Umbilical cord (tissue), 2 donors: ENCODE results near the gene FEN1. TPM values are rescaled to one million over a fixed set of nuclear protein-coding genes. Genes with fewer than 3 reads are reported as not detected.

Source experiments
- DNase-seq: peaks from one replicate; pipeline ENCODE4 v3.0.0-alpha.2; 2015; ENCODE audit warnings: low spot score
- total RNA-seq: library from RNA; depleted of rRNA; stranded (reverse); fragments of >200 nt; gene quantifications from one replicate; pipeline ENCODE4 v1.2.3, GENCODE V29; 2014; ENCODE audit warnings: low replicate concordance; ENCODE audit not compliant: insufficient read depth

FEN1 gene, protein sequence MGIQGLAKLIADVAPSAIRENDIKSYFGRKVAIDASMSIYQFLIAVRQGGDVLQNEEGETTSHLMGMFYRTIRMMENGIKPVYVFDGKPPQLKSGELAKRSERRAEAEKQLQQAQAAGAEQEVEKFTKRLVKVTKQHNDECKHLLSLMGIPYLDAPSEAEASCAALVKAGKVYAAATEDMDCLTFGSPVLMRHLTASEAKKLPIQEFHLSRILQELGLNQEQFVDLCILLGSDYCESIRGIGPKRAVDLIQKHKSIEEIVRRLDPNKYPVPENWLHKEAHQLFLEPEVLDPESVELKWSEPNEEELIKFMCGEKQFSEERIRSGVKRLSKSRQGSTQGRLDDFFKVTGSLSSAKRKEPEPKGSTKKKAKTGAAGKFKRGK
- 2.6 TPM for total RNA-seq

DNA sequence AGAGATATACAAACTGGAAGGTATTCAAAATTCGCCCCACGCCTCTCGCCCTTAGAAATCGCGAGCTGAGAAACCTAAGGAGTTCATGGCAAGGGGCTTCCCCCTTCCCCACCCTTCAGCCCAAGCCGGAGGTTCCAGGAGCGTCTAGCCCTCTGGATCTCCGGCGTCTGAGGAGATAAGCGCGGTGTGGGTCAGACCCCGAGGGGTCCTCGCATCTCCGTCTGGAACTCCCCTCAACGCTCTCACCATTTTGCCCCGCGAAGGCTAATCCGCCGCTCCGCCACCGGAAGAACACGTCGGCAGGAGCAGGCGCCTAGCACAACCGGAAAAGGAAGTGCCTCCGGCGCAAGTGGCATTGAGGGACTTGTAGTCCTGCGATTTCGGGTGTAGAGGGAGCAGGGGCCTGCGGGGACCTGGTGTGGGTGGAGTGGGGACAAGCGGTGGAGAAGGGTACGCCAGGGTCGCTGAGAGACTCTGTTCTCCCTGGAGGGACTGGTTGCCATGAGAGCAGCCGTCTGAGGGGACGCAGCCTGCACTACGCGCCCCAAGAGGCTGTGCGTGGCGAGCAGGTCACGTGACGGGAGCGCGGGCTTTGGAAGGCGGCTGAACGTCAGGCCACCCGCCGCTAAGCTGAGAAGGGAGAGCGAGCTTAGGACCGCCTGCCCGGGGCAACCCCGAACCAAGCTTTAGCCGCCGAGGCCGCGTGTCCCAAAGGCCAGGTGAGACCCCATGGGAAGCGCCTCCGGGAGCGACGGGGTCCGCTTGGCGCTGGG is at the start of gene FEN1, which contains the start of gene TMEM258:
FEN1 (plus strand) TSS at position 602 of the 773 bp plus-strand sequence. CDS start 2,451 bp downstream, outside the sequence.
TMEM258 (minus strand) TSS at position 290 of the 773 bp plus-strand sequence; CDS start at position 249, 41 bp downstream.
- peak; percentile 98 for DNase-seq

DNA sequence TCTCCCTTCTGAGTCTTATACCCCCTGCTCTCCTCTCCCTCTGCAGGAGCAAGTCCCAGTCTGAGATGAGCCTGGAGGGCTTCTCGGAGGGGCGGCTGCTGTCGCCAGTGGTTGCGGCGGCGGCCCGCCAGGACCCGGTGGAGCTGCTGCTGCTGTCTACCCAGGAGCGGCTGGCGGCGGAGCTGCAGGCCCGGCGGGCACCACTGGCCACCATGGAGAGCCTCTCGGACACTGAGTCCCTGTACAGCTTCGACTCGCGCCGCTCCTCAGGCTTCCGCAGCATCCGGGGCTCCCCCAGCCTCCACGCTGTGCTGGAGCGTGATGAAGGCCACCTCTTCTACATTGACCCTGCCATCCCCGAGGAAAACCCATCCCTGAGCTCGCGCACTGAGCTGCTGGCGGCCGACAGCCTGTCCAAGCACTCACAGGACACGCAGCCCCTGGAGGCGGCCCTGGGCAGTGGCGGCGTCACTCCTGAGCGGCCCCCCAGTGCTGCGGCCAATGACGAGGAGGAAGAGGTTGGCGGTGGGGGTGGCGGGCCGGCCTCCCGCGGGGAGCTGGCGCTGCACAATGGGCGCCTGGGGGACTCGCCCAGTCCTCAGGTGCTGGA is 49.1 kb upstream of the FEN1 start:
- no peak for DNase-seq

DNA sequence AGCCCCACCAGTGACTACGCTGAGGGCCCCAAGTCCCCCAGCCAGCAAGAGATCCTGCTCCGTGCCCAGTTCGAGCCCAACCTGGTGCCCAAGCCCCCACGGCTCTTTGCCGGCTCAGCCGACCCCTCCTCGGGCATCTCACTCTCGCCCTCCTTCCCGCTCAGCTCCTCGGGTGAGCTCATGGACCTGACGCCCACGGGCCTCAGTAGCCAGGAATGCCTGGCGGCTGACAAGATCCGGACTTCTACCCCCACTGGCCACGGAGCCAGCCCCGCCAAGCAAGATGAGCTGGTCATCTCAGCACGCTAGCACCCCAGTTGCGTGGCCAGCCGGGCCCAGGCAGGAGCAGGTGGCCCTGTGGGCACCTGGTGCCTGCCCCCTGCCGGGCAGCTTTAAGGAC is 48.5 kb upstream of the FEN1 start:
- DNase-seq, result no peak

DNA sequence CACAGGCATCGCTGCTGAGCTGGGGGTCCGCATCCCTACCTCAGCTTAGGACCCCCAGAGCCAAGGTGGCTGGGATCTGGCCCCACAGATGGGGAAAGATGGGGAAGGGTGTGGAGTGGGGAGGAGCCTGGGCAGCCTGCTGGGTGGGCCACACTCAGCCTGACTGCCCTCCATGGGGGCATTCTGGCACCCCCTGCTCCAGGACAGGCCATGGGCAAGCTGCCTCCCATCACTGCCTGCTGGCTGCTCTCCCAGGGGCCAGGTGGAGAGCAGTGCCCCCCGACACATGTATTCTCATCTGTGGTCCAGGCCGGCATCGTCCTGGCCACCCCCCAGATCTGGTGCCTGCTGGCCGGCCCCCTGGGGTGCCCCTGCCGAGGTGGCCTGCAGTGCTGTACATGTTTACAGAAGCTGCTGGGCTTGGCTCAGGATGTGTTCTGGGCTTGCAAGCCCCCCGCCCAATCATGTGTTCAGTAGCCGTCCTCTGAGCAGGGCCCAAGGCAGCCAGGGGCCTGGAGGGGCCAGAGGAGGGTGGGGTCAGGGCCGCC is 48.0 kb upstream of the FEN1 start:
- DNase-seq, result no peak

DNA sequence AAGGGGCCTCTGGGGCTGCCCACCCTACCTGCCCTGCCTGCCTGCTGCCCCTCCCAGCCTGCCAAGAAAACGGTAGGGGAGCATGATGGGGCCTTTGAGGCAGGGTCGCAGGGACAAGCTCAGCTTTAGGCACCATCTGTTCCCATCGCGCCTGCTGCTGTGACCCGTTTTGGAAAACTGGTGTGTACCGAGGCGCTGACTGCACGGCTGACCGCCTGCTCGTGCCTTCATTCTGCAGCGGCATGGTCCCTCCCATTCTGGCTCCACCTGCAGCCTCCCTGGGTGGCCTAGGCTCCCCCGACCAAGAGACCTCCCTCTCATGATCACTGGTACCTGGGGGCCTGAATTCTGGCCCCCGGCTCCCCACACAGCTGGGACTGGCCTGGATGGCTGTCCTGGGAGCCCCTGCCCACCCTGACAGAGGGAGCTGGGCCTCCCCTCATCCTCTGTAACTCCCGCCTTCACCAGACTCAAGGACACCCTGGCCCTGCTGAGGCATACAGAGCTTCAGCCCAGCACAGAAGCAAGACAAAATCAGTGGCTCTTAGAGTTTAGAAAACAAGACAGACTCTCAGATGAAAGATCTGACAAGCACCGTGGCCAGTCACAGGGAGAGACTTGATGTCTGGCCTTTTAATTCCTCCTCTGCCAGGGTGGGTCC is 46.8 kb upstream of the FEN1 start:
- no peak for DNase-seq

DNA sequence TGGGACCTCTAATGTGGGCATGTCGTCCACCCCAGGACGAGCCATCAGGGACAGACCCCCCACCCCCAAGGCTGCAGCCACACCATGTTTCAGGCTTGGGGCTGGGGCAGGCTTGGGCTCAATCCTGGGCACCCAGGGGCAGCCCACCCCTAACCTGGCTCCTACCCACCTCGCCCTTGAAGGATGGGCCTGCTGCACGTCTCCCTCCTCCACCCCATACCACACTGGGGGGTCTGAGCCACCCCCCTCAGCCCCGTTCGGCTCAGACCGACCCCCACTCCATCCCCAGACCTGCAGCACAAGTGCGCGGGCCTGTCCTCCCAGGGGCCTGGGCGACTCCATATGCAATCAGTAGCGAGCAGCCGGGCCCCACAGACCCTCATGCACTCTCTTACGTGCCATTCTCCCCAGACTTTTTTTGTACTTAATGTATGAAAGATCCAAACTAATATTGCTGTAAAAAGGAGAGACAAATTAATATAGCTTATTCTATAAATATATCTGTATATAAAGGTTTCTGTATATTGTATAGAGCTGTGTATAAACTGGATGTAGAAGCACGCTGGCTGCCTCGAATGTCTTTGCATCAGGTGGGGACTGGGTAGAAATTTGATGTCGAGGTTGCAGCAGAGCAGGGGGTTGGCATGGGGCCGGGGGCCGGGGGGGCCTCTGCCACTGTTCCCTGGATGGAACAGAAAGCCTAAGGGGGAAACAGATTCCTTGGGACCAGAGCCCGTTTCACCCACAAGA is 46.1 kb upstream of the FEN1 start:
- DNase-seq, result no peak

DNA sequence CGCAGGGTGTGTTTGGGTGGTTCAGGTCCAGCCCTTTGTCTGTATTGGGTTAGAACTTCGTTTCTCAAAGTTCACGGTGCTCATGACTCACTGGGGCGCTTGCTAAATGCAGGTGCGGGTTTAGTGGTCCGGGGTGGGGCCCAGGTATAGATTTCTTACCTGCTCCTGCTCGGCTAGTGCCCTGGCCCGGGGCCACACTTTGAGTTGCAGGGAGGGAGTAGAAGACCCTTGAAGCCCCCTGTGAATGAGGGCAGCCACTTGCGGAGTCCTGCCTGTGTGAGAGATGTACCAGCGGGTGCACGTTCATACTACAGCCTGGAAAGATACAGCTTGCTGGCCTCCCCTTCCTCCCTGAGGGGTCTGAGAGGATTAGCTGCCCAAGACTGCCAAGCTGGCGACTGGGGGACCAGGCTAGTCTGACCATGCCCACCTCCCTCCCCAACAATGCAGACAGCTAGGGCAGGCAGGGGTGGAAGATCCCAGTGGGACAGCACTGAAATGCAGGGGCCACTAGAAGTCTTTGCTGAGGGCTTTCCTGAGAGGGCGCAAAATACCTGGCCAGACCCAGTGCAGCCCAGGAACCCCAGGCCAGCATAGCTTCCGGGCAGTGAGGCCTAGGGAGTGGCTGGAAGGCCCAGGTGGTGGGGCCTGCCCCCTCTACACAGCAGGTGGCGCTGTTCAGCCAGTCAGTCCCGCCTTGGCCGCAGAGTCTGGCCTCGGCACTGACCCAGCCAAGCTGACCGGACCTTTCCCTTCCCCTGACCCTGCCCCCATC is 45.3 kb upstream of the FEN1 start:
- peak; percentile 58 for DNase-seq

DNA sequence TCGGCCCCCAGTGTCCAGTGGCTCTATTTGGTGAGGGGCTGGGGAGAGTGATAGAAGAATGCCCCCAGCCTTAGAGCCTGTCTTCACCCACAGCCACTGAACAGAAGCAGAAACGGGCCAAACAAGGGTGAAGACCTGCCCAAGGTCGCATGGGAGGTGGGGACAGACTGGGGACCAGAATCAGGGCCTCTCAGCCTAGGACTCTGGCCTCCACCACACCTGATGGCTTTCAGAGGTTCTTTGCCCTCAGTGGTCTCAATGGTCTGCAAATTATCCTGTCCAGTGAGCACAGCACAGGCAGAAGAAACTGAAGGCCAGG is 44.8 kb upstream of the FEN1 start:
- no peak for DNase-seq

DNA sequence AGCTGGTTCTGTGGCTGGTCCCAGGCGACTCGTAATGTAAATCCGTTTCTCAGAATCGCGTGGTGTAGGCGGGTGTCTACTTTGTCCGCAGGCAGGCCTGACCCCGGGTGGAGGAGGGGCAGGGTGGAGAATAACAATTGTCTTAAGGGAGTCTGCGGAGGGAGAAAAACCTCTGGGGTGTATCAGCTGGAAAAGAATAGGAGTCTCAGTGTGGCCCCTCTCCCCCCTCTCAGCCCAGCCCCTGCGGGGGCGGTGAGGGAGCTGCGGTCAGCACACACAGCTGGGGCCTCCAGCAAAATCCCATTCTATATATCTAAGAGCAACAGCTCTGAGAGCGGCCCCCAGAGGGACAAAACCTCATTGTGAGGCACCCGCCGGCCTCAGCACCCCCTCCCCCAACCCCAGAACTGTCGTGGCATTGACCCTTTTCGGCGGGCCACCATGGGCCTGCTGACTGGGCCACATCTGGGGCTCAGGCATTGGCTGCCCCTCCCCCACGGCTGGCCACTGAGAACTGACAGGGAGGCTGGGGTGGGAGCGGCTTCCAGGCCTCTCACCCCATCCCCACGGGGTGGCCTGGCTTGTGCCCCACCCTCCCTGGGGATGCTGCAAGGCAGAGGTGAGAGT is 43.0 kb upstream of the FEN1 start:
- no peak for DNase-seq

DNA sequence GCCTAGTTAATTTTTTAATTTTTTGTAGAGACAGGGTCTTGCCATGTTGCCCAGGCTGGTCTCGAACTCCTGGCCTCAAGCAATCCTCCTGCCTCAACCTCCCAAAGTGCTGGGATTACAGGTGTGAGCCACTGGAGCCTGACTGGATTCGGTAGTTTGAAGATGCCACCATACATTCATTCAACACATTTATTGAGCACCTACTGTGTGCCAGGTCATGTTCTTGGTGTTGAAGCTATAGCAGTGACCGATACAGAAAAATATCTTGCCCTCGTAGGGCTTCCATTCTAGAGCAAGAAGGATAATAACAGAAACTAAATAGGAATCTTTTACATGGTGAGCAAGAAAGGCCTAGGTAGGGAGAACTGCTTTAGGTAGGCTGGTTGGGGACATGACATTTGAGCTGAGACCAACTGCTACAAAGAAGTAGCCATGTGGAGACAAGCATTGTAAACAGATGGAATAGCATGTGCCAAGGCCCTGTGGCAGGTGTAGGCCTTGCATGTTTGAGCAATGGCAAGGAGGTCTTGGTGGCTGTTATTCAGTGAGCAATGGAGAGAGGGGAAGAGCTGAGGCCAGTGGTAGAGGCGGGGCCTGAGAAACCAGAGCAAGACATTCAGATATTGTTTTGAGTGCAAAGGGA is 42.0 kb upstream of the FEN1 start:
- no peak for DNase-seq

DNA sequence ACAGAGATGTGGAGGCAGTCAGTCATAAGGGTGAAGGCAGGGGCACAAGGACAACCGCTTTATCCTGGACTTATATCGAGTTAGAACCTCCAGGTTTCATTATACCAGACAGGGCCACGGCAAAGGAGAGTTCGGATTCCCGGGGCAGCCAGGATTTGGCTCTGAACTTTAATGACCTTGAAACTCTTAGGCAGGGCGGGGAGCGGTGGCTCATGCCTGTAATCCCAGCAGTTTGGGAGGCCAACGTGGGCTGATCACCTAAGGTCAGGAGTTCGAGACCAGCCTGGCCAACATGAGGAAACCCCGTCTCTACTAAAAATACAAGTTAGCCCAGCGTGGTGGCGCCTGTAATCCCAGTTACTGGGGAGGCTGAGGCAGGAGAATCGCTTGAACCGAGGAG is 41.3 kb upstream of the FEN1 start:
- DNase-seq, result no peak

DNA sequence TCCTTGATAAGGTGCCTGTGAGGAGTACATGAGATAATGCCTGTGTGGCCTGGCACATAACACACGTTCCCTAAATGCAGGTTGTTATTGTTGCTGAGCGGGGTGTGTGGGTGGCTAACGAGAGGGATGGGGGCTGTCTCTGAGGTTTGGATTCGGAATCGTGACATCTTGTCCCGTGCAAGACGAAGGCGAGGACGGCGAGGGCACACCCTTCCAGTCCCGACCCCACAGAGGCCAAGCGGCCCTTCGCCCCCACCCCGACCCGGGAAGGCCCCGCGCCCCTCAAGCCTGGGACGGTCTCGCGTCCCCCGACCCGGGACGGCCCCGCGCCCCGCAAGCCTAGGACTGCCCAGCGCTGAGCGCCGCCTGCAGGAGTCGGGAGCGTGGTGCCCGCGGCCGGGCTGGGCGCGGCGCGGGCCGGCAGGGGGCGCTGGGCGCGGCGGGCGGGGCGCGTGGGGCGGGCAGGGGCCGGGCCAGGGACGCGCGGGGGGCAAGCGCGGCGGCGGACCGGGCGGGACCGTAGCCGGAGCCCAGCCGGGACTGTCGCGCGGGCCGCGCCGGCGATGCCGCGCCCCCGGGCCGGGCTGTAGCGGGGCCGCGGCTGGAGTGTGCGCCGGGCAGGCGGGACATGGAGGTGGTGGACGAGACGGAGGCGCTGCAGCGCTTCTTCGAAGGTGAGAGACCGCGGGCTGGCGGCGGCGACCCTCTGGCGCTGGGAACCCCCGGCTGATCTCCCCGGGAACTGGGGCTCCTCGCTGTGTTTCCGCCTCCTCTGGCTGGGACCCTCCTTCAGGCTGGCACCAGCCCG is 40.4 kb upstream of the FEN1 start, which contains the start of gene MYRF:
MYRF (plus strand) TSS at position 520 of the 808 bp plus-strand sequence; CDS start at position 629, 109 bp downstream.
- DNase-seq, result peak; percentile 53

DNA sequence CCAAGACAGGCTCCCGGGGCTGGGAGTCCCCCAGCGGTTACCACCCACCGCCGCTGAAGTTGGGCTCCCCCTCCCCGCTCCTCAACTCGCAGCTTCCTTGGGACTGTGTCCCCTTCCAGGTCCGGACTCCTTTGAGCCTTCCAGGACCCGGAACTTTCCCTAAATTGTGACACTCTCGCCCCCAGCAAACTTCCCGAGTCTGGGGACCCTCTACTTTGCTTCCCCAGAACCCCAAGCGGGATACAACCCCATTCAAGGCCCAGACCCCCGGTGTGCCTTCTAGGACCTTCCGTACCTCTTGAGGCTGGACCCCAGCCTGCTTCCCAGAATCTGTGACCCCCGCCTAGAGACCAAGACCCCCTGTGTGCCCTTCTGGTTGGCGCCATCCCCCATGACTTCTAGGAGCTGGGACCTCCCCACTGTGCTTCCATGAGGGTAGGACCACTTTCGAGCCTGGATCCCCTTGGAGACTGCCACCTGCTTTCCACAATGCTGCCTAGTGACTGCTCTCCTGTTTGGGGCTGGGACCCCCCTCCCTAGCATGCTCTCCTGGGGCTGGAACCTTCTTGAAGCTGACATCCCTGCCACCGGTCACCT is 39.7 kb upstream of the FEN1 start:
- DNase-seq, result no peak

DNA sequence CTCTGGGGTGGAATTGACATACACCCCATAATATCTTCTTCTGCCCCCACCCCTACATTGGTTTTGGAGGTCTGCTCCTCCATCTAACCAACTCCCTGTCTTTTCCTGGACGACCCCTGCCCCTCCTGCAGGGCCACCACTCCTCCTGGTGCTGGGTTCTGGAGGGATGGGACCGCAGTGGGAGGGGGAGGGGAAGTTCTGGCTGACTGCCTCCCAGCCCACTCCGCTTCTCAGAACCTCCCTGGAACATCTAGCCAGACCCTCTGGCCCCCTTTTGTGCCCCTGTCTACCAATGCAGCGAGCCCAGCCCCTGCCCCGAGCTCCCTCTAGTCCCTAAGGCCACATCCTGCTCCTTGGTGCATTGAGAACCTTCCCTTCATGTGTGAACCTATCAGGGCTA is 39.0 kb upstream of the FEN1 start:
- DNase-seq, result no peak

DNA sequence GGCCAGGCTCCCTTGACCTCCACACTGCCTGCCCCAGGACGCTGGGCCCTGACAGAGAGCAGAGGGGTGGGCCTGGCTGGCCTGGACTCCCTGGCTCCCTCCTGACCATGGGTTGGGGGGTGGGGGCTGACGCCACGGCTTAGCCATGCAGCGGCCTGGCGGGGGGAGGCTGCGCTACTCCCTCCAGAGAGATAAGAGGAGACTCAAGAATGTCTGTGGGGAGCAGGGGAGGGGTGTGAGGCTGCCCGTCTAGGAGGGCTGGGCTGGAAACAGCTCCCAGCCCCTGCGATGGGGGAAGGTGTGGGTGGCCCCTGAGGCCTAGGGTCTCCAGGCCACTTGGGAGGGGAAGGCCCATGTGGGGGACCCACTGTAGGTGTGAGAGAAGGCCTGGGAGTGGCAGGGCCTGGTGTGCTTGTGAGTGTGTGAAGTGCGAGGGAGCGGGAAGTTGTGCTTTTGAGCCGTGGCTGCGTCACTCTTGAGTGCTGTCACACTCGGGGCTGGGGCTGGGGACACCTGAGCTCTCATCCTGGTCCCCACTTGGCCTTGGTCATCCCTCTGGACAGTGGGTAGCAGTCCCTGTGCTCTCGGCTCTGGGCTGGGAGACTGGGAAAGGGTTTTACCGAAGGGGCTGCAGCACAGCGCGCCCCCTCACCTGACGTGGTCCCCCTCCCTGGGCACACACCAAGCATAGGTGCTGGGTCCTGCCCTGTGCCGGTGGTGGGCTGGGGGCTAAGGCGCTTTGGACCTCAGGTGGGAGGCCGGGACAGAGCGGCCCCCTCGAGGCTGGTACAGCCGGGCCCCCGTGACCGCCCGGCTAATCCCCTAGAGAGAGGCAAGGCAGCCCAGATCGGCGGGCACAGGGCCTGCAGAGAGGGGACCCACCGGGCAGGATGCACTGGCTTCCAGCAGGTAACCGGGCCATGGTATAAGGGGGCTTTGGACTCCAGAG is 37.9 kb upstream of the FEN1 start:
- DNase-seq, result peak; percentile 91

DNA sequence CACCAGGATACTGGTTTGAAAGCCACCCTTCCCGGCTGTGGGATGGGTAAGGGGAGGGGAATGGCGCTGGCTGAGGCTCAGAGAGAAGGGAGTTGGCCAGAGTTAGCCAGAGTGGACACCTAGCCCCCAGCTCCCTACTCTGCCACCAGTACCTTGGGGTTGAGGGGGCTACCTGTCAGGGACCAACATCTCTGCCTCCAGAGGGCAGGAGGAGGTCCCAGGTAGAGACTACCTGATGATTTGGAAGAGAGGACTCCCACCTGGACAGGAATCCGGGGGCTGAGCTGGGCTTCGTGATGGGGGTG is 36.6 kb upstream of the FEN1 start:
- DNase-seq, result no peak
